GM12878 (cell line): ENCODE results near the gene CRAT.

Experiments
- CBX3 ChIP-seq: fragments of 200-600 bp; sonication (generic); IDR thresholded peaks from 2 replicates; pipeline ENCODE4 v1.6.1; 2016; ENCODE audit warnings: low read depth, borderline replicate concordance
- EZH2 ChIP-seq: IDR thresholded peaks from 2 replicates; pipeline ENCODE4 v1.6.1; 2012; ENCODE audit warnings: low read depth, mild to moderate bottlenecking, control low read depth, inconsistent platforms, low read length, borderline replicate concordance; ENCODE audit not compliant: control insufficient read depth
- FOXM1 ChIP-seq: IDR thresholded peaks from 2 replicates; pipeline ENCODE4 v1.6.1; 2012; ENCODE audit warnings: low read depth, mild to moderate bottlenecking, inconsistent platforms, low read length, moderate library complexity
- KDM1A ChIP-seq: fragments of 200-600 bp; sonication (generic); IDR thresholded peaks from 2 replicates; pipeline ENCODE4 v1.6.1; 2016; ENCODE audit warnings: borderline replicate concordance
- MEF2A ChIP-seq: IDR thresholded peaks from 2 replicates; pipeline ENCODE4 v1.6.1; 2011; ENCODE audit warnings: low read depth, mild to moderate bottlenecking, low read length, moderate library complexity; ENCODE audit not compliant: insufficient read depth
- MTA3 ChIP-seq: IDR thresholded peaks from 2 replicates; pipeline ENCODE4 v1.6.1; 2012; ENCODE audit warnings: low read length, inconsistent platforms, borderline replicate concordance
- POLR2A ChIP-seq: IDR thresholded peaks from 2 replicates; pipeline ENCODE4 v1.6.1; 2011; ENCODE audit warnings: low read depth, mild to moderate bottlenecking, low read length
- POLR2AphosphoS5 ChIP-seq: IDR thresholded peaks from 2 replicates; pipeline ENCODE4 v1.6.1; 2011; ENCODE audit warnings: mild to moderate bottlenecking, low read length, inconsistent platforms
- RCOR1 ChIP-seq: conservative IDR thresholded peaks from 2 replicates; pipeline ENCODE4 v1.6.1; 2012; ENCODE audit warnings: low read depth, low read length, improper control_type of control experiment
- TF ChIP-seq, protein P1 (sequence below), 3 experiments: IDR thresholded peaks in 2 of 3; conservative IDR thresholded peaks in 1 of 3; 2 replicates each; pipeline ENCODE4 v1.5.1; 2011; ENCODE audit warnings: low read depth in 3 of 3, low read length in 3 of 3, mild to moderate bottlenecking in 3 of 3, control low read depth in 2 of 3, moderate library complexity in 2 of 3, inconsistent platforms in 1 of 3, mixed read lengths in 1 of 3; ENCODE audit not compliant: control insufficient read depth in 2 of 3, insufficient read depth in 1 of 3; ENCODE audit errors: extremely low read depth in 1 of 3
- TF ChIP-seq, protein P2 (sequence below): fragments of 450-650 bp; formaldehyde crosslinking; IDR thresholded peaks from 2 replicates; pipeline ENCODE4 v1.4.0; 2022; ENCODE audit warnings: mild to moderate bottlenecking, moderate library complexity
- TF ChIP-seq, protein P3 (sequence below): IDR thresholded peaks from 2 replicates; pipeline ENCODE4 v1.6.1; 2011; ENCODE audit warnings: borderline replicate concordance, low read depth, mild to moderate bottlenecking, moderate library complexity, mixed read lengths, low read length; ENCODE audit not compliant: insufficient read depth; ENCODE audit errors: extremely low read length

DNA sequence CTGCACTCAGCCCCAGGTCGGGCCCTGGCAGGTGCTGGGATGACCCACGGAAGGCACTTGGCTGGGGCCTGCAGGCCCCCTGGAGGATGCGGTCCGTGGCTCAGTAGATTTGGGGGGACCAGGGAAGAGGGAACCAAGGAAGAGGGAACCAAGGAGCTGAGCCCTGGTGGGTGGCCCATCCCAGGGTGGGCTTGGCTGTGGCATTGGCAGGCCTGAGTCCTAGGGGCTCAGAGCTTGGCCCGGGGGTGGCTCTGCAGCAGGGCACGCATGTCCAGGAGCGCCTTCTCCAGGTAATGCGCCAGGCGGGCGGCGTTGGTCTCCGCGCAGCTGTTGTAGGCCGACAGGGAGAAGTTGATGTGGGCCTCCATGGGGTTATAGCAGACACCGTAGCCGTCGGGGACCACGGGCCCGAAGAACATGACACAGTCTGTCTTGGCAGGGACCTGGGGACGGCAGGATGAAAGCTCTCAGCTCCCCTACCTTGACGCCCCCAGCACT is 15.4 kb downstream of the CRAT start:
- TF ChIP-seq, protein P1, sequence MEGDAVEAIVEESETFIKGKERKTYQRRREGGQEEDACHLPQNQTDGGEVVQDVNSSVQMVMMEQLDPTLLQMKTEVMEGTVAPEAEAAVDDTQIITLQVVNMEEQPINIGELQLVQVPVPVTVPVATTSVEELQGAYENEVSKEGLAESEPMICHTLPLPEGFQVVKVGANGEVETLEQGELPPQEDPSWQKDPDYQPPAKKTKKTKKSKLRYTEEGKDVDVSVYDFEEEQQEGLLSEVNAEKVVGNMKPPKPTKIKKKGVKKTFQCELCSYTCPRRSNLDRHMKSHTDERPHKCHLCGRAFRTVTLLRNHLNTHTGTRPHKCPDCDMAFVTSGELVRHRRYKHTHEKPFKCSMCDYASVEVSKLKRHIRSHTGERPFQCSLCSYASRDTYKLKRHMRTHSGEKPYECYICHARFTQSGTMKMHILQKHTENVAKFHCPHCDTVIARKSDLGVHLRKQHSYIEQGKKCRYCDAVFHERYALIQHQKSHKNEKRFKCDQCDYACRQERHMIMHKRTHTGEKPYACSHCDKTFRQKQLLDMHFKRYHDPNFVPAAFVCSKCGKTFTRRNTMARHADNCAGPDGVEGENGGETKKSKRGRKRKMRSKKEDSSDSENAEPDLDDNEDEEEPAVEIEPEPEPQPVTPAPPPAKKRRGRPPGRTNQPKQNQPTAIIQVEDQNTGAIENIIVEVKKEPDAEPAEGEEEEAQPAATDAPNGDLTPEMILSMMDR (IDR thresholded peaks at IDR 0.05 in 2 of 3, conservative IDR thresholded peaks at IDR 0.05 in 1 of 3; ENCODE audit: control insufficient read depth in 2 of 3, extremely low read depth in 1 of 3, insufficient read depth in 1 of 3, low read depth in 3 of 3, low read length in 3 of 3), result no peak
- TF ChIP-seq CBX3 (no peak), KDM1A (no peak), MEF2A (no peak), RCOR1 (no peak), EZH2 (no peak), POLR2A (no peak), MTA3 (no peak), FOXM1 (no peak), POLR2AphosphoS5 (no peak)
- TF ChIP-seq, protein P2, sequence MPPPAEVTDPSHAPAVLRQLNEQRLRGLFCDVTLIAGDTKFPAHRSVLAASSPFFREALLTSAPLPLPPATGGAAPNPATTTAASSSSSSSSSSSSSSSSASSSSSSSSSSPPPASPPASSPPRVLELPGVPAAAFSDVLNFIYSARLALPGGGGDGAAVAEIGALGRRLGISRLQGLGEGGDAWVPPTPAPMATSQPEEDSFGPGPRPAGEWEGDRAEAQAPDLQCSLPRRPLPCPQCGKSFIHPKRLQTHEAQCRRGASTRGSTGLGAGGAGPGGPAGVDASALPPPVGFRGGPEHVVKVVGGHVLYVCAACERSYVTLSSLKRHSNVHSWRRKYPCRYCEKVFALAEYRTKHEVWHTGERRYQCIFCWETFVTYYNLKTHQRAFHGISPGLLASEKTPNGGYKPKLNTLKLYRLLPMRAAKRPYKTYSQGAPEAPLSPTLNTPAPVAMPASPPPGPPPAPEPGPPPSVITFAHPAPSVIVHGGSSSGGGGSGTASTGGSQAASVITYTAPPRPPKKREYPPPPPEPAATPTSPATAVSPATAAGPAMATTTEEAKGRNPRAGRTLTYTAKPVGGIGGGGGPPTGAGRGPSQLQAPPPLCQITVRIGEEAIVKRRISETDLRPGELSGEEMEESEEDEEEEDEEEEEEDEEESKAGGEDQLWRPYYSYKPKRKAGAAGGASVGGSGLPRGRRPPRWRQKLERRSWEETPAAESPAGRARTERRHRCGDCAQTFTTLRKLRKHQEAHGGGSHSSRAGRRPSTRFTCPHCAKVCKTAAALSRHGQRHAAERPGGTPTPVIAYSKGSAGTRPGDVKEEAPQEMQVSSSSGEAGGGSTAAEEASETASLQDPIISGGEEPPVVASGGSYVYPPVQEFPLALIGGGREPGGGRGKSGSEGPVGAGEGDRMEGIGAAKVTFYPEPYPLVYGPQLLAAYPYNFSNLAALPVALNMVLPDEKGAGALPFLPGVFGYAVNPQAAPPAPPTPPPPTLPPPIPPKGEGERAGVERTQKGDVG (CRISPR knock-in tag), result no peak
- TF ChIP-seq, protein P3, sequence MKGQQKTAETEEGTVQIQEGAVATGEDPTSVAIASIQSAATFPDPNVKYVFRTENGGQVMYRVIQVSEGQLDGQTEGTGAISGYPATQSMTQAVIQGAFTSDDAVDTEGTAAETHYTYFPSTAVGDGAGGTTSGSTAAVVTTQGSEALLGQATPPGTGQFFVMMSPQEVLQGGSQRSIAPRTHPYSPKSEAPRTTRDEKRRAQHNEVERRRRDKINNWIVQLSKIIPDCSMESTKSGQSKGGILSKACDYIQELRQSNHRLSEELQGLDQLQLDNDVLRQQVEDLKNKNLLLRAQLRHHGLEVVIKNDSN, result no peak
